Ramos (cell line): ENCODE results near the gene GFER.
"Not testable (repeated sequence)": the region's sequence is repeated elsewhere in the genome, so short reads cannot be mapped to it uniquely, and the experiment has no call there.

Experiments used
- in situ Hi-C: fragments of 300-500 bp; cut with MboI; formaldehyde crosslinking; loops from one replicate; pipeline ENCODE4 v1.14.3; 2022; ENCODE audit warnings: low sequenced_read_pairs; ENCODE audit not compliant: unreplicated experiment

GFER gene

GRCh38 chr16:2019921-2020831 is 36.2 kb downstream of the GFER start:
- in situ Hi-C loops, result loop anchor here (5.0 to 25.0 kb wide), 2 partner anchors 127 to 492 kb away; partner anchors contain the start of genes AMDHD2, ATP6V0C and RAB26

- in situ Hi-C loops, result loop anchor here (5.0 to 25.0 kb wide), 2 partner anchors 125 to 490 kb away; partner anchors contain the start of genes AMDHD2, ATP6V0C and RAB26
Observed at GRCh38 chr16:2022723-2023091, 38.7 kb downstream of the GFER start.

GRCh38 chr16:2023092-2024031 is 39.4 kb downstream of the GFER start:
- in situ Hi-C loops, result loop anchor here (5.0 to 25.0 kb wide), 2 partner anchors 124 to 489 kb away; partner anchors contain the start of genes AMDHD2, ATP6V0C and RAB26

GRCh38 chr16:2024032-2024420 is 40.0 kb downstream of the GFER start:
- in situ Hi-C loops, result loop anchor here (5.0 to 25.0 kb wide), 2 partner anchors 123 to 488 kb away; partner anchors contain the start of genes AMDHD2, ATP6V0C and RAB26

GRCh38 chr16:2025251-2025650 is 41.3 kb downstream of the GFER start:
- in situ Hi-C loops, result no loop called here

- in situ Hi-C loops, result no loop called here
Observed at GRCh38 chr16:2025878-2026460, 42.0 kb downstream of the GFER start.

GRCh38 chr16:2026461-2027023 is 42.5 kb downstream of the GFER start, which contains the start of gene NHERF2:
NHERF2 (plus strand) TSS chr16:2026902; CDS start chr16:2027006, 104 bp downstream.
- in situ Hi-C loops, result no loop called here

GRCh38 chr16:2027024-2028010 is 43.3 kb downstream of the GFER start:
- in situ Hi-C loops, result no loop called here

GRCh38 chr16:2028146-2028545 is 44.2 kb downstream of the GFER start:
- in situ Hi-C loops, result no loop called here

GRCh38 chr16:2028620-2029220 is 44.7 kb downstream of the GFER start:
- in situ Hi-C loops, result no loop called here

- in situ Hi-C loops, result no loop called here
Observed at GRCh38 chr16:2029350-2029749, 45.4 kb downstream of the GFER start.

GRCh38 chr16:2030036-2030435 is 46.0 kb downstream of the GFER start:
- in situ Hi-C loops, result no loop called here

GRCh38 chr16:2031081-2031577 is 47.1 kb downstream of the GFER start:
- in situ Hi-C loops, result no loop called here

GRCh38 chr16:2032285-2033056 is 48.5 kb downstream of the GFER start:
- in situ Hi-C loops, result no loop called here

- in situ Hi-C loops, result no loop called here
Observed at GRCh38 chr16:2033057-2033908, 49.3 kb downstream of the GFER start.

- in situ Hi-C loops, result not testable (repeated sequence)
Observed at GRCh38 chr16:2033909-2034695, 50.1 kb downstream of the GFER start.
